GM12872 (cell line): Measurements from ENCODE around the gene ACSL5.

ENCODE experiments used
- TF ChIP-seq, protein P1 (sequence below): IDR thresholded peaks from 3 replicates; pipeline ENCODE4 v1.5.1; 2011; ENCODE audit warnings: low read depth, mild to moderate bottlenecking, low read length, moderate library complexity; ENCODE audit not compliant: insufficient read depth

The ACSL5 gene, protein sequence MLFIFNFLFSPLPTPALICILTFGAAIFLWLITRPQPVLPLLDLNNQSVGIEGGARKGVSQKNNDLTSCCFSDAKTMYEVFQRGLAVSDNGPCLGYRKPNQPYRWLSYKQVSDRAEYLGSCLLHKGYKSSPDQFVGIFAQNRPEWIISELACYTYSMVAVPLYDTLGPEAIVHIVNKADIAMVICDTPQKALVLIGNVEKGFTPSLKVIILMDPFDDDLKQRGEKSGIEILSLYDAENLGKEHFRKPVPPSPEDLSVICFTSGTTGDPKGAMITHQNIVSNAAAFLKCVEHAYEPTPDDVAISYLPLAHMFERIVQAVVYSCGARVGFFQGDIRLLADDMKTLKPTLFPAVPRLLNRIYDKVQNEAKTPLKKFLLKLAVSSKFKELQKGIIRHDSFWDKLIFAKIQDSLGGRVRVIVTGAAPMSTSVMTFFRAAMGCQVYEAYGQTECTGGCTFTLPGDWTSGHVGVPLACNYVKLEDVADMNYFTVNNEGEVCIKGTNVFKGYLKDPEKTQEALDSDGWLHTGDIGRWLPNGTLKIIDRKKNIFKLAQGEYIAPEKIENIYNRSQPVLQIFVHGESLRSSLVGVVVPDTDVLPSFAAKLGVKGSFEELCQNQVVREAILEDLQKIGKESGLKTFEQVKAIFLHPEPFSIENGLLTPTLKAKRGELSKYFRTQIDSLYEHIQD

DNA sequence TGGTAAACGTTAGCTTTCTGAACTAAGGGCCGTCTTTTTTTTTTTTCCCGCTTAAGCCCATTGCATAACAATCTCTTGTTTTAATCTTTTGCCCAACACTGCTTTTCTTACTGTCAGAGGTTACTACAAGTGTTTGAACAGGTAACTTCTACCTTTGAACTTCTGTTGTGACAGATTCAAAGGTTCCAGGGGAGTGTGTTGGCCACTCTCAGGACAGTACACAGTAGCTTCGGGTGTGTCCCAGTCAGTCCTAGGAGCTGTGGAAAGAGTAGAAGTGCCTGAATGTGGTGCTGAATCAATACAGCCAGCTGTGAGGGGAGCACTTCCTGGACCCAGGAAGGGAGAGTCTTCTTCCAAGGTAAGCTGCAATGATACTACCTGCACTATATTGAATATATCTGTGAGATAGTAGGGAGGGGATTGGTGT, at the start of gene ACSL5:
Gene ACSL5 (plus strand): TSS at position 205 of the 427 bp plus-strand sequence. CDS start 20,831 bp downstream, outside the sequence.
- TF ChIP-seq, protein P1, sequence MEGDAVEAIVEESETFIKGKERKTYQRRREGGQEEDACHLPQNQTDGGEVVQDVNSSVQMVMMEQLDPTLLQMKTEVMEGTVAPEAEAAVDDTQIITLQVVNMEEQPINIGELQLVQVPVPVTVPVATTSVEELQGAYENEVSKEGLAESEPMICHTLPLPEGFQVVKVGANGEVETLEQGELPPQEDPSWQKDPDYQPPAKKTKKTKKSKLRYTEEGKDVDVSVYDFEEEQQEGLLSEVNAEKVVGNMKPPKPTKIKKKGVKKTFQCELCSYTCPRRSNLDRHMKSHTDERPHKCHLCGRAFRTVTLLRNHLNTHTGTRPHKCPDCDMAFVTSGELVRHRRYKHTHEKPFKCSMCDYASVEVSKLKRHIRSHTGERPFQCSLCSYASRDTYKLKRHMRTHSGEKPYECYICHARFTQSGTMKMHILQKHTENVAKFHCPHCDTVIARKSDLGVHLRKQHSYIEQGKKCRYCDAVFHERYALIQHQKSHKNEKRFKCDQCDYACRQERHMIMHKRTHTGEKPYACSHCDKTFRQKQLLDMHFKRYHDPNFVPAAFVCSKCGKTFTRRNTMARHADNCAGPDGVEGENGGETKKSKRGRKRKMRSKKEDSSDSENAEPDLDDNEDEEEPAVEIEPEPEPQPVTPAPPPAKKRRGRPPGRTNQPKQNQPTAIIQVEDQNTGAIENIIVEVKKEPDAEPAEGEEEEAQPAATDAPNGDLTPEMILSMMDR: no peak

DNA sequence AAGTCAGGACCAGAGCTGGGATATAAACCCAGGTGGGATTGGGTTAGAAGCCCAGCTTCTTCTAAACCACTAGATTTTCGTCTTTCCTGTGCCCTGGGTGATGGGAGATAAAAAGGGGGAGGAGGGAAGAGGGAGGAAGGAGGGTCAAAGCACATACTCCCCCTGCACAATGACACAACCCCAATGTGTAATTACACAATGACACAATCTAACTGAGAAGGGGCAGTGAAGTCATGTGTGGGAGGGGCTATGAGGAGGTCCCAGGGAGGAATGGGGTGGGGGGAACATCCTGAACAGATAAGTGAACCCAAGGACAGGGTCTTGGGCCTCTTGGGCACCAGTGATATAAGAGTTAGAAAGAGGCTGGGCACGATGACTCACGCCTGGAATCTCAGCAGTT, 46.2 kb upstream of the ACSL5 start:
- TF ChIP-seq, protein P1: no peak

DNA sequence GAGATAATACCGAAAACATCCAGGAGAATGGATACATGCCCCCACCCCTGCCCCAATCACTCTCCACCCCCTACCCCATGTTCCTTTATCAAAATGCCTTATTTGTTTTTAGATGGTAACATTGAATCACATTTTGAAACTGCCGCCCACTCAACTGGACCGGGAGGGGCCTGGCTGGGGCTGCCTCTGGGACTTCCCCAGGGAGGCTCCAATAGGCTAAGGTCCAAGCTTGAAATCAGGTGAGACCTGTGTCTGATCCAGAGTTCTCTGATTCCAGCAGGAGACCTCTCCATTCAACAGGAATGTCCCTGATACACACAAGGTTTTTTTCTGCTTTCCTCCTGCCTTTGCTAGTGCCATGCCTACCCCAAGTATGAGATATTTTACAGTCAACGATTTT, 43.8 kb upstream of the ACSL5 start:
- TF ChIP-seq, protein P1: no peak

DNA sequence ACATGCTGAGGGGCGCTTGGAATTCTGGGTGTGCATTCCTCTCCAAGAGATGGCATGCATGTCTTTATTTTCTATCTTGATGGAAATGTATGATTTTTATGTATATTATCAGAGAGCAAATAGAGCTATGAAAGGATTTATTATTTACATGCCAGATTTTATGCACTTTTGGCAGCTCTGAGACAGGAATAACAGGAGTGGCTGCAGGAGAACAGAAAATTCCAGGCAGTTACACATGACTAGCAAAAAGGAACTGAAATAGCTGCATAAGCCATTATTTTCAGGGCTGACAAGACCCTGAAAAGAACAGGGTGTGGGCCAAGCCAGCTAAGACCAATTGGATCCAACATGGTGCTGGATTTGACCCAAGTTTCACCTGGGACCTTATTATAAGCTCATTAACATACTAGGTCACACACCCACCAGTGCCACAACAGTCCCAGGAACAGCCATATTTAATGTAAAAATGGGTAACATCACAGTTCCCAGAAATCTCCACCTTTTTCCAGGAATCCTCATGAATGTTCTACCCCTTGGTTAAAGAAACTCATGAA, 43.2 kb upstream of the ACSL5 start:
- TF ChIP-seq, protein P1: no peak

DNA sequence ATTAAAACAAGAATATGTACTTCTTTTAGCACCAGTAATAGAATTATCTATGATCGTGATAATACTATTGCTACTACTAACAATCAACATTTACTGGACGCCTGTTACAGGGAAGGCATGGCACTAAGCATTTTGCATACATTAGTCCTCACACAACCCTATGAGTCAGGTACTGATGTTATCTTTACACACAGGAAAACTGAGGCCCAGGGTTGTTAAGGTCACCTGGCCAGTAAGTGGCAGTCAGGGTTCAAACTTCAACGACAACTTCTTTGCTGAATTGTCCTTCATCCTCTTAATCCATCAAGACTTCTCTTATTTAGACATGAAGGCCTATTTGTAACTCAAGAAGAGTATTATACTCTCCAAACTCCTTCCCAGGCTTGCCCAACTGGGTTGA, 41.9 kb upstream of the ACSL5 start:
- TF ChIP-seq, protein P1: no peak

DNA sequence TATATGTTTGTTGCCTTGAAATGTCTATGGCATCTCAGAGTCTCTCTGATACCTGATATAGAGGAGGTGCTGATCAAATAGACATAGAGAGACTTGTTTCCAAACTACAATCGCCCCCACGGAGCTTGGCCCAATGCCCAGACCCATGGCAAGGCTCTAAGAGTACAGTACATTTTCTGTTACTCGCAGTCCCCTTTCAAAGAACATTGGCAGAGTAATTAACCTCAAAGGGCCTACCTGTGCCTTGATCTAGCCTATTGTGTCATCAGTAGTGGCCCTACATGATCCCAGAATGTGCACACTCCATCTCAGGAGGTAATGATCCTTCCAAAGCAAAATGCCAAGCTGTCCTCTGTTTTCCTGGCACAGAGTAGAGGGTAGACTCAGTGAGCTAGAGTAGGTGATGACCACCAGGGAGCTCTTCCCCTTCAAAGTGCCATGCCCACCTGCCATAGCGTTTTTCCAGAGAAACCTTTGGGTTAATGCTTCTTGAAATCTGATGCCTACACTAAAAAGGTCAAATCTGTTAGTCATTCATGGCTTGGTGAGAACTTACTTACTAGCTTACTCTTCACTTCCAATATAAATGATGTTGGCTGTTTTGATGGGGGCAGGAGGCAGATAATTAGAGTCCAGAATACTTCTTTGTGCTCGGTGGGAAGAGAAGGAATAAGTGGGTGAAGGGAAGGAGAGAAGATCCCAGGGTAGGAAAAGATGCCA, 41.2 kb upstream of the ACSL5 start:
- TF ChIP-seq, protein P1: no peak

DNA sequence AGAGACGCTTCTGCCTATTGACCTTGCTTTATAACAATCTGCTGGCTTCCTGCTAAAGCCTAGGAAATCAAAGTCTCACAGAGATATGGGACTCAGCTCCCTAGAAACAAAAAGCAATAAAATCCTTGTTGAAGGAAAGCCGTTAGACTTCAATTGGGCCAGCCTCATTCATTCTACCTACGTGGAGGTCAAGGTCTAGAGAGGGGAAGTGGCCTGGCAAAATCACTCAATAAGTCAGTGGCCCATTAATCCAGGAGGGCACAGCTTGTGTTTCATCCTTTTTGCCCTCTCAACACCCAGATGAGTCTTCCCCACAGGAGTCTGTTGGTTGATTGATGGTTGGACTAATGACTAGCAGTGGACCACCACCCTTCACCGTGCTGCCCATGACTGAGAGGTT, 40.5 kb upstream of the ACSL5 start:
- TF ChIP-seq, protein P1: no peak
